Right lobe of liver (tissue), 4 donors: Measurements from ENCODE around the gene JAKMIP1.

ENCODE experiments used
- CTCF ChIP-seq, 4 donors: fragments of 200-600 bp in 3 of 4; fragments of 450-650 bp in 1 of 4; IDR thresholded peaks; one replicate each; pipeline versions ENCODE4 v1.5.1 to v1.8.0; 2016 to 2022; ENCODE audit warnings: antibody characterized with exemption in 4 of 4, mild to moderate bottlenecking in 2 of 4
- POLR2A ChIP-seq: fragments of 450-650 bp; IDR thresholded peaks from one replicate; pipeline ENCODE4 v1.6.1; 2017; ENCODE audit warnings: antibody characterized with exemption, mild to moderate bottlenecking
- donor health status: DM: no; HTN: no; CAD: no.
- donor health status: DM: no; HTN: no; CAD: no.
- donor health status: DM: no; HTN: yes; CAD: no.

- no peak for TF ChIP-seq POLR2A
- TF ChIP-seq CTCF (IDR thresholded peaks at IDR 0.05) = no peak
Observed at GRCh38 chr4:6180841-6181631, 19.3 kb downstream of the JAKMIP1 start.
